EL (cell line): ENCODE measurements around the gene TLK1.

Experiments used
- DNase-seq: peaks from one replicate; pipeline ENCODE4 v3.0.0-alpha.2; 2016

The TLK1 gene

DNA sequence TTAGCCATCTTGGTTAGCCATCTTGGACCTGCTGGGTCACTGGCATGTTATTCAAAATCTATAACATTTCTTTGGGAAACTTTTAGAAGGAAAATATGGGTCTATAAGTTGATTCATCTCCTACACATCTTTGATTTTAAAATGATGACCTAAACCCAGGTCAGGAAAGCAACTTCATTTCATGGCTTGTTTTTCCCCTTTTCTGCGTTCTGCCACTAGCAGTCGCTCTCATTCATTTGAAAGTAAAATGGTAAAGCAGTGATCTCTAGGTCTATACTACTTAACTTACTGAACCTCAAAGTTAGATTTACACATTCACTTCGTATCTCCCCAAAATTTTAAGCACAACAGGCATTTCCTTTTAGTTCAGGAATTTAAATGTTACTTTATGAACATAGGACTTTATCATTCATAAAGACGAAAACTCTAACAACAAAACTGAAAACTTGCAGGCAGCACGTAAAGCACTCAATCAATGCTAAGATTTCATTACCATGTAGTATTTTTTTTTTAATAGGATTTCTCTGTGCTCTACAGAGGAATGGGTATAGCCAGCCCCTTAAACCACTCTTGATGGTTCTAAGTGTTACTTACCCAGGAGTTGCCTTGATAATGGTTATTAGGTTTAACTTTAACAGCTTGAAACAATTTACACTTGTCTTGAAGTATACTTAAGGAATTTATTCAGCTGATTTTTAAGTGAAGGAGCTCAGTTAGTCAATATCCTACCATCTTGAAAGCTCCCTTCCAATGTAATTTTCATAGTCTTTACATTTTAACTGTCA, 169.1 kb downstream of the TLK1 start:
- DNase-seq = no peak

- no peak for DNase-seq
Observed at GRCh38 chr2:170986566-170987258, 174.0 kb downstream of the TLK1 start.

GRCh38 chr2:170985407-170985806, 175.3 kb downstream of the TLK1 start:
- no peak for DNase-seq

DNA sequence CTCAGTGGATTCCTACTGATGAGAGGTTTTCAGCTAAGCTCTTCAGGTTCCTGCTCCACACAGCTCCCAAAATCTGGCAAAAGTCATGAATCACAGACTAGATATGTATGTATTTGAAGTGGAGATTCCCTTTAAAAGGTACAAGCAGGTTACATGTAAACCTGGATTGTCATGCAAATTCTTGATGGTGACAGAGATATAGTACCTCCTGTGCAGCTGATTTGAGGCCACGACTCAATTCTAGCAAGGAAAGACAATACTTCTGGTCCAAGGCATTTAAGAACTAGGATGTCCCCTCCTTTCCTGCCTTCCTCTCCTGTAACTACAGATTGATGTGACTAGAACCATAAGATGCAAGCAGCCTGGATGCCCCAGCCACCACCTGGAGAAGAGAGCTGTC, 176.6 kb downstream of the TLK1 start:
- no peak for DNase-seq

- DNase-seq = no peak
Observed at GRCh38 chr2:170975943-170976270, 184.8 kb downstream of the TLK1 start.

GRCh38 chr2:170975127-170975942, 185.4 kb downstream of the TLK1 start:
- DNase-seq = no peak

GRCh38 chr2:170974304-170974993, 186.2 kb downstream of the TLK1 start:
- peak; percentile 41 for DNase-seq

DNA sequence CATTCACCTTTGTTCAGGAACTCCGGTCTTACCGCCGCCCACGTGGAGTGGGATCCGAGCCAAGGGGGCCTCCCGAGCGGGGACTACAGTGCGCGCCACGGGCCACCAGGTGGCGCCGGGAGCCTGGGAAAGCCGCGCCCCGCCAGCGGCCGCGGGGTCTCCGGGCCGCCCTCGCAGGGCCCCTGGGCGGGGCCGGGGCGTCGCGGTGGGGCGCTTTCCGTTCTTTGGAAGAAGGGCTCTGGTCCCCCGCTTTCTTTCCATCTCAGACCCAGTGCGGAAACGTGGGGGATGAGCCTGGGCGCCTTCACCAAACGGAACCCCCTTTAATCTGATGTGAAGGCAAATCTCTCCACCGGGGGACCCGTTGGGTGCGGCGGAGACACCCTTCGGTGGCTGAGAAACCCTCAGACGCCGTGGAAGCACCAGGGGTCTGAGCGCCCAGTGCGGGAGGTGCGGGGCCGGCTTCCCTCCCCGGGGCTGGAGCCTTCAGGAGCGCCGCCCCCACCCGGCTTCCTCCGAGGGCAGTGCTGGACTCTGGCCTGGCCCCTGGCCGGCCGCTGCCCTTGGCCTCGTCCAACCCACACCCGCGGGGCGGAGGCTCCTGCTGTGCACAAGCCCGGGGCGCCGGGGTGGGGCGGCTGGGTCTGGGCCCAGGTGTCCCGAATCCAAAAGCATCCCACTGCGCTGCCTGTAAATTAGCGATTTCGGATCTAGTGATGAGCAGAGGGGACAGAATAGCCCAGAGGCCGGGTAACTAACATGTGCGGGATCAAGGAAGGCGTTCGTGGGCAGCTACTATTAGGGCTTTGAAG, 187.0 kb downstream of the TLK1 start:
- DNase-seq = peak; percentile 80

DNA sequence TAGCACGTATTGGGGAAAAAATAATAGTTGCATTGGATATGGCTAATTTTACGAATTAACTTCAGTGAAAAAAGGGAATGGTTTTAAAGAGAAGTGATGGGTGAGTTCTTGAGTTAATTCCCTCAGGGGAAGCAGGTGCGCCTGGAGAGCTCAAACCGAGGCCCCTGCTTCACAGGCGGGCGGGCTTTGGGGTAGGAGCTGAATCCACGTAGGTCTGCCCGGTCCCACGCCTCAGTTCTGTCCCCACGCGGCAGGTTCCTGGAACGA, 187.5 kb downstream of the TLK1 start:
- no peak for DNase-seq

GRCh38 chr2:170972296-170973224, 188.1 kb downstream of the TLK1 start:
- DNase-seq = no peak

DNA sequence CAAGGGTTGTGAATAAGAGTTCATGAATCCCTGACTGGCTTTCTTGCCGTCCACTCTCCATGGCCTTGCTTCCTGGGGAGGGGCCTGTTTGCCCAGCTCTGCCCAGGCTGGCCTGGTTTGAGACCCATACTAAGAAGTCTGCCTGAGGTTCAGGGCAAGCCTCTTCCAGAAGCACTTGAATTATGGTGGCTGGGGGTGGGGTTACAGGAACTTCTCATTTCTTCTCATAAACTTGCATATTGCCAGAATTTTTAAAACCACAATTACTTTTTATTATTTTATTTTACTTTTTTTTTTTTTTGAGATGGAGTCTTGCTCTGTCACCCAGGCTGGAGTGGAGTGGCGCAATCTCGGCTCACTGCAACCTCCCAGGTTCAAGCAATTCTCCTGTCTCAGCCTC, 189.6 kb downstream of the TLK1 start:
- DNase-seq = no peak

GRCh38 chr2:170969872-170970496, 190.7 kb downstream of the TLK1 start:
- no peak for DNase-seq

DNA sequence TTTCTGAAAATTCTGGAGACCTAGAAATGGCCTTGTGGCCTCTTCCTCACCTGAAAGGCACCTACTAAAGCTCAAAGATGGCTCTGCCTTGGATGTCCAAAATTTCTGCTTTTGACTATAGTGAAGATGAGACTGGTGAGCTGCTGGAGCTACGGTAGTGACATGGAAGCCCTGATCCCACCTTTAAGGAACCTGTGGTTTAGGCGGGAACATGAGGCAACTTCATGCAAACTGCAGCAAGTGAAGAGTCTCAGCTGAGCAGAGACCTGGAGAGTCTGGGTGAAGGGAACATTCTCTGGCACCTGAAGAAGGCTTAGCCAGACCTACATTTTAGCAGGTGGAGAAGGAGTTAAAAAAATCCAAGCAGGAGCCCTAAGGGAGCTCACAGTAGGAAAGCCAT, 191.7 kb downstream of the TLK1 start:
- no peak for DNase-seq

- no peak for DNase-seq
Observed at GRCh38 chr2:170968205-170969003, 192.3 kb downstream of the TLK1 start.

GRCh38 chr2:170967553-170967952, 193.1 kb downstream of the TLK1 start:
- DNase-seq = no peak

DNA sequence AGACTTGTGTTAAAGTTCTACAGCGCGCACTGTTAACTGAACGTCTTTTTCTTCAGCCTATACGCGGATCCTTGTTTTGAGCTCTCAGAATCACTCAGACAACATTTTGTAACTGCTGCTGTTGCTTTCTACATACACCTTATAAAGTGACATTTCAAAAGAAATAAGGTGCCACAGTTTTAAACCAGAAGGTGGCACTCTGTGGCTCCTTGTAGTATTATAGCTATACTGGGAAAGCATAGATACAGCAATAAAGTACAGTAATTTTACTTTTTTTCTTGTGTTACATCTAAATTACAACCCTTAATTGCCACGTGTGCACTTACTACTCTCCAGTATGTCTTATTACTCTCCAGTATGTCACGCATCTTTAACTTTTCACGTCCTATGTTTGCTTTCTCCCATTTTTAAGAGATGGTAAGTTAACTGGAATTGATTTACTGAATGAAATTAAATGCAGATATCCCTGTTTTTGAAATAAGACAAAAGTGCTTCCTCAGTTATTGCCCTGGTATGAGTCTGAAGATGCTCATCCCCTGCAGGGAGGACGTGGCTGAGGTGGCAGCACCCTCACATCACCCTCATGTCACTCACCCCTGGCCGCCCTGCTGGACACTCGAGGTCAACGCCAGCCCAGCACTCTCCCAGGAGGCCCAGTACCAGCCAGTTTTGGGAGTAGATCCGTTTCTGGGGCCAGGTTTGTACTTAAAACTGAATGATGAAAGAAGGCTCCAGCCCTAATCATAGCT, 193.9 kb downstream of the TLK1 start:
- DNase-seq = no peak

DNA sequence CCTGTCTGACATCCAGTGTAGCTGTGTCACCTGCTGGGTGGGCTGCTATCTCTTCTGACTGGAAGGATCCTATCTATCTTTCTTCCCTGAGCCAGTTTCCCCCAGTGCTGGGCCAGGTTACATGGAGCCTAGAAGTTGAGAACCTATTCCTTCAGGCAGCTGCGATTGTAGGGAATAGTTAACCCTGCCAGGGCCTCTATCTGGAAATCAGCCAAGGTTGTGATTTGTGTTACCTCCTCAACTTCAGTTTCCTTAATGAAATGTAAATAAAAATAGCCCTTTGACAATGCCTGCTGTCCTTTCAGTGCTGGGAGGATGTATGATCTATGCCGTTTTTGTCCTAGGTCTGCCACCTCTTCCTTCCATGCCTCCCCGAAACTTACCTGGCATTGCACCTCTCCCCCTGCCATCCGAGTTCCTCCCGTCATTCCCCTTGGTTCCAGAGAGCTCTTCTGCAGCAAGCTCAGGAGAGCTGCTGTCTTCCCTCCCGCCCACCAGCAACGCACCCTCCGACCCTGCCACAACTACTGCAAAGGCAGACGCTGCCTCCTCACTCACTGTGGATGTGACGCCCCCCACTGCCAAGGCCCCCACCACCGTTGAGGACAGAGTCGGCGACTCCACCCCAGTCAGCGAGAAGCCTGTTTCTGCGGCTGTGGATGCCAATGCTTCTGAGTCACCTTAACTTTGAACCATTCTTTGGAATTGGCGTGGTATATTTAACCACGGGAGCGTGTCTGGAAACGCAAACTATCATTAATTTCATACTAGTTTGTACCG, 195.1 kb downstream of the TLK1 start:
- no peak for DNase-seq

DNA sequence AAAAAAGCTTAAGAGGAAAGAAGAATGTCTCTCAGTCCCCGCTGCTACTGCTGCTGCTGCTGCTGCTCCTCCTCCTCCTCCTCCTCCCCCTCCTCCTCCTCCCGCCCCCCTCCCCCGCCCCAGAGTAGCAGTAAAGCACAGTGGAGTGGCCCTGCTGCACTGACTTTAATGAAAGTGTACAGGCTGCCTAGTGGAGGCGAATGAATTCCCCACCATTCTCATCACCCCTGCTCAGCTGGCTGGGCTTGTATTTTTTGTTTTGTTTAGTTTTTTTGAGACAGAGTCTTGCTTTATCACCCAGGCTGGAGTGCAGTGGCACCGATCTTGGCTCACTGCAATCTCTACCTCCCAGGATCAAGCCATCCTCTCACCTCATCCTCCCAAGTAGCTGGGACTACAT, 197.3 kb downstream of the TLK1 start:
- DNase-seq = no peak

DNA sequence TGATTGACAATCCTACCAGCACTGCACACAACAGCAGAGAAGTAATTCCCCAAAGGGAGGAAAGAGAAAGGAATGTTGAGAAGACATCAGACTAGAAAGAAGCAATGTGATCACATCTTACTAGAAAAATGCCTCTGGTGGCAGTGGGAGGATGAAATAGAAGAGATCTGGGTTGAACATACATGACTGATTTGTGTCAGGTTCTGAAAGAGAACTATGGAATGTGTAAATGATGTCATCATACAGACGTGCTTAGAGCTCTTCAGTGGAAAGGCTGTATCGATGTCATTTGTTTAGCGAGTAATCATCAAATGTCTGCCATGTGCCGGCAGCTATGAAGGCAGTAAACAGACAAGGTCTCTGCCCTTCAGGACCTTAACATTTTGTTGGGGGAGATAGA, 206.8 kb downstream of the TLK1 start:
- DNase-seq = peak; percentile 25
